ENCODE data around the gene ZEB1. TPM values are rescaled to one million over a fixed set of nuclear protein-coding genes. Genes with fewer than 3 reads are reported as not detected.

Gene ZEB1
- total RNA-seq, 1 donor from 2014 or later: 38.7 TPM

DNA sequence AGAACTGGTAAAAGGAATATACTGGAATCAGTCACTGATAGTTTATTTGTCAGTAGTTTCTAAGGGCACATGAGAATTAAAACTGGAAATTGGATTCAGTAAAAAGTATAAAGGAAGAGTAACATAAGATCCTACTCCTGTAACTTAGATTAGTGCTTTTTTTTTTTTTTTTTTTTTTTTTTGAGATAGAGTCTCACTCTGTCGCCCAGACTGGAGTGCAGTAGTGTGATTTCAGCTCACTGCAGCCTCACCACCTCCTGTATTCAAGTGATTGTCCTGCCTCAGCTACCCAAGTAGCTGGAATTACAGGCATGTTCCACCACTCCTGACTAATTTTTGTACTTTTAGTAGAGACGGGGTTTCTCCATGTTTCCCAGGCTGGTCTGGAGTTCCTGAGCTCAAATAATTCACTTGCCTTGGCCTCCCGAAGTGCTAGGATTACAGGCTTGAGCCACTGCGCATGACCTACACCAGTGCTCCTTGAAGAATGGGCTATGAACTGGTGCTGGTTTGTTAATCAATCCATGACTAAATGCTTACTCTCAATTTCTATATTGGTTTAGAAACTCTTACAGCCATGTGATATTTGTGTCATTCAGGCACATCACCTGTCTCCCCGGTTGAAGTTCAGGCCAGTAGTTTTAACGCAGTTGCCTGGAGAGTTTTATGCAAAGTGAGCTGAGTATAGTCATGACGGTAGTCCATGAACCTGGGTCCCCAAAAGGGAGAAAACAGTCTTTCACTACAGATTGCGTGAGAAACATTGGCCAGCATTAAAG lies 65.0 kb downstream of the ZEB1 start:
- TF ChIP-seq, protein P1, sequence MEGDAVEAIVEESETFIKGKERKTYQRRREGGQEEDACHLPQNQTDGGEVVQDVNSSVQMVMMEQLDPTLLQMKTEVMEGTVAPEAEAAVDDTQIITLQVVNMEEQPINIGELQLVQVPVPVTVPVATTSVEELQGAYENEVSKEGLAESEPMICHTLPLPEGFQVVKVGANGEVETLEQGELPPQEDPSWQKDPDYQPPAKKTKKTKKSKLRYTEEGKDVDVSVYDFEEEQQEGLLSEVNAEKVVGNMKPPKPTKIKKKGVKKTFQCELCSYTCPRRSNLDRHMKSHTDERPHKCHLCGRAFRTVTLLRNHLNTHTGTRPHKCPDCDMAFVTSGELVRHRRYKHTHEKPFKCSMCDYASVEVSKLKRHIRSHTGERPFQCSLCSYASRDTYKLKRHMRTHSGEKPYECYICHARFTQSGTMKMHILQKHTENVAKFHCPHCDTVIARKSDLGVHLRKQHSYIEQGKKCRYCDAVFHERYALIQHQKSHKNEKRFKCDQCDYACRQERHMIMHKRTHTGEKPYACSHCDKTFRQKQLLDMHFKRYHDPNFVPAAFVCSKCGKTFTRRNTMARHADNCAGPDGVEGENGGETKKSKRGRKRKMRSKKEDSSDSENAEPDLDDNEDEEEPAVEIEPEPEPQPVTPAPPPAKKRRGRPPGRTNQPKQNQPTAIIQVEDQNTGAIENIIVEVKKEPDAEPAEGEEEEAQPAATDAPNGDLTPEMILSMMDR (conservative IDR thresholded peaks at IDR 0.05): no peak
- Mint-ChIP-seq H3K27me3 (ENCODE audit: low read depth) (no peaks in the 10 kb centered on the region), H3K27ac (ENCODE audit: unreplicated experiment) (no peak overlapping the region), H3K4me1 (peaks cover 5% of the 10 kb centered on the region), H3K9me3 (peaks cover under 1% of the 10 kb centered on the region), H3K36me3 (ENCODE audit: low read depth) (peaks cover 2% of the 10 kb centered on the region), H3K4me3 (no peak overlapping the region)
- DNase-seq (ENCODE audit: low read depth, low spot score): no peak

DNA sequence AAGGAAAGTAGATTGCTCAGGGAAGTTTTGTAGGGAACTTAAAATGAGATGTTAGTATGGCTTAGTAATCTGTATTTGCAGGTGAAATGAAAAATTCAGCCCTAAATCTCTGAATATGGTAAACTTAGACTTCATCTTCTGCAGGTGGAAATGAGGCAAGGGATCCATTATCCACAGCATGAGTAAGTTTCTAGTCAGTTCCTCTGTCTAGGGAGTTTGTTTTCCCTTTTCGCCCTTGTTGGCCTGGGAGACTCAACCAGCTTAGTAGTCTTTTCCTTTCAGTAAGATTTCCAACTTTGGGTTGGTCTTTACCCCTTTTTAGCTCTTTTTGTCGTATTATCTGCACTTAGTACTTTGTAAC lies 65.6 kb downstream of the ZEB1 start:
- TF ChIP-seq, protein P1 (conservative IDR thresholded peaks at IDR 0.05): no peak
- DNase-seq (ENCODE audit: low read depth, low spot score): no peak
- Mint-ChIP-seq H3K36me3 (ENCODE audit: low read depth) (peaks cover 2% of the 10 kb centered on the region), H3K9me3 (peaks cover 2% of the 10 kb centered on the region), H3K27me3 (ENCODE audit: low read depth) (no peaks in the 10 kb centered on the region), H3K27ac (ENCODE audit: unreplicated experiment) (no peak overlapping the region), H3K4me3 (no peak overlapping the region), H3K4me1 (peaks cover 5% of the 10 kb centered on the region)

DNA sequence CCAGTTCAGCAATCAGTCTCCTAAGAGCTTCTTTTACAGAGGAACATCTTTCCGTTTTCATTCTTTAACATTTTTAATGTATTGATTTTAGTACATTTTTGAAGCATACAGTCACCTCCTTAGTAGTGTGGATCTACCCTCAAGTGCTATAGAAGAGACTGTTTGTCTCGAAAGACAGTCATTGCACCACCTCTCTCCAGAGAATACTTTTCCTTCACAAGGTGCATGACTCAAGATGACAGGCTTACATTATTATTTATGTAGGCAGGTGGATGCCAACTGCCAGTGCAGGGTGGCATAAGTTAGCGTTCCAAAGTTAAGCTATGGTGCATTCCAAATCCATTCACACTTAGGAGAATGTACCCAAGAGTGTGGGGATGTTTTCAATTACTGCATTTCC lies 71.8 kb downstream of the ZEB1 start:
- no peak overlapping the region for H3K4me3 Mint-ChIP-seq
- peaks cover 2% of the 10 kb centered on the region for H3K9me3 Mint-ChIP-seq
- H3K4me1 Mint-ChIP-seq: no peaks in the 10 kb centered on the region
- TF ChIP-seq, protein P1 (conservative IDR thresholded peaks at IDR 0.05): no peak
- H3K27ac Mint-ChIP-seq (ENCODE audit: unreplicated experiment): no peak overlapping the region
- DNase-seq (ENCODE audit: low read depth, low spot score): no peak
- peaks cover 5% of the 10 kb centered on the region for H3K36me3 Mint-ChIP-seq (ENCODE audit: low read depth)
- H3K27me3 Mint-ChIP-seq (ENCODE audit: low read depth): no peaks in the 10 kb centered on the region

DNA sequence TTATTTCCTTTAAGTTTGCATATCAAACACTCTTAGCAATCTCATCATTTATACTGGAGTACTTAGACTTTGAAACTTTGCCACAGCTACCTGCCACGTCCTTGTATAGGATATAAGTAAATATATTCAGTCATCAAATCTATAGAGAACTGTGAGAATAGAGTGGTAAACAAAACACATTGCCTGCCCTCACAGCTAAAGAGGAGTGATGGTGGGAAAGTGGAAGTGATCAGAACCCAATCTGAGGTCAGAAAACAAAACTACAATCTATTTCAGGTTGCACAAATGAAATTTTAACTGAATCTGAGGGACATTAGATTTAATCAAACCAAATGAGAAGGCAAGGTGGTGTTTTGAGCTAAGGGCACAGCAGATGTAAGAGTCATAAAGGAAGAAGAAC lies 74.8 kb downstream of the ZEB1 start:
- no peak for DNase-seq (ENCODE audit: low read depth, low spot score)
- Mint-ChIP-seq H3K27me3 (ENCODE audit: low read depth) (no peaks in the 10 kb centered on the region), H3K4me1 (no peaks in the 10 kb centered on the region), H3K36me3 (ENCODE audit: low read depth) (peaks cover 2% of the 10 kb centered on the region), H3K9me3 (peaks cover 2% of the 10 kb centered on the region), H3K4me3 (no peak overlapping the region), H3K27ac (ENCODE audit: unreplicated experiment) (no peak overlapping the region)
- TF ChIP-seq, protein P1 (conservative IDR thresholded peaks at IDR 0.05): no peak

DNA sequence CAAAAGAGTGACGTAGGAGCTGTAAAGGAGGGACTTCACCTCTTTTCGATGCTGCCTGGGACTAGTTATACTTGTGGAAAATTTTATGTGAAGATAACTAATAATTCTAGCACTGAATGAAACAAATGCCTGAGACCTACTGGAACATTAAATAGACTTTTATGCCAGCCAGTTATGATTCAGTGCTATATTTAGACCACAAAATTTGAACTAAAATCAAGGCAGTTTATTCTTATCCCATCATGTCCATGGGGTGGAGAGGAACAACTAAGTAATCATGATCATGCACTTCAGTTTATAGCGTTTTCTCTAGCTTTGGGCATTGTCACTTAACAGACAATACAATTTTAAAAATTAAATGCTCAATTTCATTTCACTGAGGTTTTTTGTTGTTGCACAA lies 76.7 kb downstream of the ZEB1 start:
- H3K27ac Mint-ChIP-seq (ENCODE audit: unreplicated experiment): no peak overlapping the region
- TF ChIP-seq, protein P1 (conservative IDR thresholded peaks at IDR 0.05): no peak
- no peaks in the 10 kb centered on the region for H3K9me3 Mint-ChIP-seq
- no peak overlapping the region for H3K4me3 Mint-ChIP-seq
- peaks cover 2% of the 10 kb centered on the region for H3K36me3 Mint-ChIP-seq (ENCODE audit: low read depth)
- peaks cover 6% of the 10 kb centered on the region for H3K4me1 Mint-ChIP-seq
- no peaks in the 10 kb centered on the region for H3K27me3 Mint-ChIP-seq (ENCODE audit: low read depth)
- no peak for DNase-seq (ENCODE audit: low read depth, low spot score)

Data from neural crest cell (in vitro differentiated cells).